HL-60/S4 treated with phorbol 12-myristate 13-acetate at 8.2 ng/mL for 4 days and 3 days (cell line): ENCODE results near the gene SPACA5B.
"Not testable (repeated sequence)": the region's sequence is repeated elsewhere in the genome, so short reads cannot be mapped to it uniquely, and the experiment has no call there.

ENCODE experiments used
- in situ Hi-C: fragments of 300-500 bp; cut with MboI; formaldehyde crosslinking; loops from 2 replicates; pipeline ENCODE4 v1.15.0; 2022; ENCODE audit warnings: low sequenced_read_pairs

The SPACA5B gene

DNA sequence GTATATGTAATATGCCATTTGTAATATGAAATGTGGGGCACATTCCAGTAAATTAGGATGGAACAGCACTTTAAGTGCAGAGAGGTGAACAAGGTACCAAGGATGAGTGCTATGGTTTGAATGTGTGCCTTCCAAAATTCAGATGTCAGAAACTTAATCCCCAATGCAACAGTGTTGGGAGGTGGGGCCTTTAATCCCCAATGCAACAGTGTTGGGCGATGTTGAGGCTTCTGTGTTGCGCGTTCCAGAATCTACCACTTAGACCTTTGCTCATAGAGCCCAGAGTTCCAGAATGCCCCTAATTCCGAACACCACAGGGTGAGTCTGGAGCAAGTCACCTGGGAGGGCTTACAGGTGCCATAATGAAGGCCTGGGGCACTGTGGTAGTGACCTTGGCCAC lies at the start of gene SPACA5B:
SPACA5B (plus strand) TSS at position 301 of the 400 bp plus-strand sequence; CDS start at position 363, 62 bp downstream.
- in situ Hi-C loops, result not testable (repeated sequence)

DNA sequence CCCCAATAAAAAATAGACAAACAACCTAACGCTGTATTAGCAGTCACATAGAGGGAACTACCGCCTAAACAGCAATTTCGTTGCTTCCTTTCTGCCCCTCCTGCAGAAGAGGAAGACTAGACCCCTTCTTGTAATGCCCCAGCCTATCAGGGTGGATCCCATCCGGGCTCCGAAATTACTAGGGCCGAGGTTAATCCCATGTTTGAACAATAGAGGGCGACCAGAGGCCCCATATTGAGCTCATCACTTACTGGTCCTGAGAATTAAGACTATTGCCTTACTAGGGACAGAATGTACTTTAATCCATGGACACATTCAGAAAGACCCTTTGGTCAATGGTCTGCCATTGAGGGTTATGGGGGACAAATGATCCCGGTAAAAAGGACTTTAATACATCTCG lies 47.2 kb upstream of the SPACA5B start:
- in situ Hi-C loops, result no loop called here

DNA sequence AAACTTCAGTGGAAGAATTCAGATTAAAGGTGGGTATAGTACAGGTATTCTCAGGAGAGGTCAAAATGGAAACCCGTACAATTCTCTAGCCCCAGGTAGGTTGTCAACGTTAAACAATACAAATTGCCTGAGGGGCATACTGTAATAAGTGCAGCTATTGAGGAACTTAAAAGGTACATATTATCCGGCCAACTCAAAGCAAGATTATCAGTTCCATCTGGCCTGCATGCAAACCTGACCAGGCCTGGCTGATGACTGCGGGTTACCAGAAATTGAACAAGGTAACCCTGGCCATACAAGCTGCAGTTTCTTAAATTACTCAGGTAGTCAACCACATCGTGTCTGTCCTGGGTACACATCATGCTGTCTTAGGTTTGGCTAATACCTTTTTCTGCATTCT lies 46.7 kb upstream of the SPACA5B start:
- in situ Hi-C loops, result no loop called here

DNA sequence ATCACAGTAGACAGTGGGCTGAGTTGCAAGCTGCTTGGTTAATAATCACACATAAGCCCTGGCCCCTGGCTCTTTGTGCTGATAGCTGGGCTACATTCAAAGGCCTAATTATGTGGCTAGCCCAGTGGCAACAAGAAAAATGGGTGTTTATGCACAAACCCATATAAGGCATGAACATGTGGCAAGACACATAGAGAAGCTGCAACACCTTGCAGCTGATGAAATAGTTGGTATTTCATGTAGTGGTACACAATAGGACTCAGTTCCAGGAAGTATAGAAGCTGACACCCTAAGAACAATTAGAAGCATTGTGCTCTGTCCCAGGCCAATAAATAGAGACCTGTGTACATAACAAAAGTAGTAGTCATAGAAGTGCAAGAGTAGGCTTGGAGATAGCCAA lies 44.3 kb upstream of the SPACA5B start:
- in situ Hi-C loops, result no loop called here

DNA sequence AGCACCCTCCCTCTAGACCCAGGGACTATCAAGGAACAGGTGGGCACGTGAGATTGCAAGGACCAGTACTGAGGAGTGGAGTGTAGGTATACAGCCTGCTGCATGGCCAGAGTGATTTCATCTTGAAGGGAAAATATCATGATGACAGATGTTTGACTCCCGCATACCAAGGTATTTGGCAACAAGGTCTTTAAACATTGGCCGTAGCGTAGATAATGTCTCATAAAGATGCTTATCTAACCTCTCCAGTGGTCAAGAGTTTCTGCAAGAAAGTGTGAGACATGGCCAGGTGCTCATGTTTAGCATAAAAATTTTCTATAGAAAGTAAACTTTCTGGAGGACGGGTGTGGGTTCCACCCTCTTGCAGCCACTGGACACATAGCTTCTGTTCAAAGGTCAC lies 40.3 kb upstream of the SPACA5B start:
- in situ Hi-C loops, result no loop called here

DNA sequence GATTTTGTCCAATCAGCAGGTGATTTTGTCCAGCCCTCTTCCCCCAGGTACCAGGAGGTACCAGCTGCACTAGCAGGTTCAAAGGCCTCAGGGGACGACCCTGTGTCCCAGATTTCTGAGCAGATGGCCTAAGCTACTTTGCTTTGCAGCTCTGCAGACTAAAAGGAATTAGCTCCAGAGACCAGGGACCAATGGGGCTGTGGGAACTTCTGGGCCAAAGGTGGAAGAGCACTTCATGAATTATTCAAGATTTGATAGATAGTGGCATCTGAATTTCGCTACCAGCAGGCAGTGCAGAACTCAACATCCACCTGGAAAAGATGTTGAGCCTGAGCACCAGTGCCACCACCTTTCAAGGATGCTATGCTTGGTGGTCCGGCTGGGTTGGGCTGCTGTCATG lies 37.9 kb upstream of the SPACA5B start:
- in situ Hi-C loops, result not testable (repeated sequence)

DNA sequence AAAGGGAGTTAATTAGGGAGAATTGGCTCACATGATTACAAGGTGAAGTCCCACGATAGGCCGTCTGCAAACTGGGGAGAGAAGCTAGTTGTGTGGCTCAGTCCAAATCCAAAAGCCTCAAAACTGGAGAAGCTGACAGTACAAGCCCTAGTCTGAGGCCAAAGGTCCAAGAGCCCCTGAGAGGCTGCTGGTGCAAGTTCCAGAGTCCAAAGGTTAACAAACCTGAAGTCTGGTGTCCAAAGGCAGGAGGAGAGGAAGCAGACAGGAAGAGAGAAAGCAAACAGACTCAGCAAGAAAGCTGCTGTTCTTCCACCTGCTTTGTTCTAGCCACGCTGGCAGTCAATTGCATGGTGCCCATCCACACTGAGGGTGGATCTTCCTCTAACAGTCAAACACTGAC lies 29.0 kb upstream of the SPACA5B start:
- in situ Hi-C loops, result no loop called here

DNA sequence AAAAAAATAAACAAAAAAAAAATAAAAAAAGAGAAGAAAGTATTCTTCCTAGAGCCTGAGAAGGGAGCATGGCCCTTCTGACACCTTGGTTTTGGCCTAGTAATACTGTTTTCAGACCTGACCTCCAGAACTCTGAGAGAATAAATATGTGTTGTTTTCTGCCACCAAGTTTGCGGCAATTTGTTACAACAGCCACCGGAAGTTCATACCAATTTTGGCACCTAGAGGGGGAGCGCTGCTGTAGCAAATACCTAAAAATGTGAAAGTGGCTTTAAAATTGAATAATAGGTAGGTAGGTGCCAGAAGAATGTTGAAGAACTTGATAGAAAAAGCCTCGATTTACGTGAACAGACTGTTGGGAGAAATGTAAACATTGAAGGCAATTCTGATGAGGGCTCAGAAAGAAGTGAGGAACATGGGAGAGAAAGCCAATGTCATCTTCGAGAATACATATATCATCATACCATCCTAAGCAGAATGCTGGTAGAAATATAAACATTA lies 27.5 kb upstream of the SPACA5B start:
- in situ Hi-C loops, result no loop called here

DNA sequence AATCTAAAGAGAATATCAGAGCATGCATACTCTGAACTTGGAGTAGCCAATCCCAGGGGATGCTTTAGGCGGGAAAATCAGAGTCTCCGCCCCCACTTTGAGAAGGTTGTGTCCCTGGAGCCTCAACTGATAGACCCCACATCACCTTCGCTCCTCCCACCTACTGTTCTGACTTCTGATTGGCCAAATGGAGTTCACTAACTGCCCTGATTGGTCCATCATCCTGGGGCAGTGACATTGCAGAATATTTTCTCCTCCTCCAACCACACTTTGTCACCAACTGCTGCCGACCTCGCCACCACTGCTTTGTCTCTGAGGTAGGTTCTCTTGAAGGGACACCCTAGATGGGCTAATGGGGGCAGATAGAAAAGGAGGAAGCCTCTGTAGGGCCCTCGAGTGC lies 22.7 kb upstream of the SPACA5B start:
- in situ Hi-C loops, result no loop called here

DNA sequence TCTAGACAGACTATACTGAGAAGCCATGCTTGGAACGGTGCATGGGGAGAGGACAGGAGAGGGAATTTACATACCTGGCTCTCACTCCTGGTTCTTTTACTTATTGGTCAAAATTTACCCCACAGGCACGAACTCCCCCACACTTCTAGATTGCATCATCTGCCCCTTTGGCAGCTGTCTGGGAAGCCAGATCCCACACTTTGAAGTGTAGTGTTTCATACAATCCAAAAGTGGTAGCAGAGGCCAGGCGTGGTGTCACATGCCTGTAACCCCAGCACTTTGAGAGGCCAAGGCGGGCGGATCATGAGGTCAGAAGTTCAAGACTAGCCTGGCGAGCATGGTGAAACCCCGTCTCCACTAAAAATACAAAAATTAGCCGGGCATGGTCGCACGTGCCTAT lies 5.1 kb upstream of the SPACA5B start:
- in situ Hi-C loops, result not testable (repeated sequence)

DNA sequence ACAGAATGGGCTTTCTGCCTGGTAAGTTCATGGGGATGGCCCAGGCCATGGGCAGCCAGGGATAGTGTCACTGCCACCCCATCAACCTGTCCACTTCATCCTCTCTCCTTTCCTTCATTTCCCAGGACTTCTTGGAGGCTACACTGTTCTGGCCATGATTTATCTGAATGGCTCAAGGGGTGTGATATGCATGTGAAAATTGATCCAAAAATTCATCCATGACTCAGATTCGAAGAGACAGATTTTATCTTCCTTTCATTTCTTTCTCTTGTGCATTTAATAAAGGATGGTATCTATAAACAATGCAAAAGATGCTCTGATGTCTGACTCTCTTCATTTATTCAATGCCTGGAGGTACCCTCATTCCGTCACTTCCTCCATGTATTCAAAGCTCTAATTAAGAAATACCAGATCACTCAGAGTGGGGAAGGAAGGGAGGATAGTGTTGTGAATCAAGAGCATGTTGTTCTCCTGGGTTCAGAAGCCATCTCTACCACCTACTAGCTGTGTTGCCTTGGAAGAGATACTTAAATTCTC lies 1.9 kb downstream of the SPACA5B start:
- in situ Hi-C loops, result not testable (repeated sequence)

DNA sequence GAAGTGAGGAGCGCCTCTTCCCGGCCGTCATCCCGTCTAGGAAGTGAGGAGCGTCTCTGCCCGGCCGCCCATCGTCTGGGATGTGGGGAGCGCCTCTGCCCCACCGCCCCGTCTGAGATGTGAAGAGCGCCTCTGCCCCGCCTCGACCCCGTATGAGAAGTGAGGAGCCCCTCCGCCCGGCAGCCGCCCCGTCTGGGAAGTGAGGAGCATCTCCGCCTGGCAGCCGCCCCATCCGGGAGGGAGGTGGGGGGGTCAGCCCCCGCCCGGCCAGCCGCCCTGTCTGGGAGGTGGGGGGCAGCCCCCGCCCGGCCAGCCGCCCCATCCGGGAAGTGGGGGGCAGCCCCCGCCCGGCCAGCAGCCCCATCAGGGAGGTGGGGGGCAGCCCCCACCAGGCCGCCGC lies 8.7 kb downstream of the SPACA5B start:
- in situ Hi-C loops, result not testable (repeated sequence)

DNA sequence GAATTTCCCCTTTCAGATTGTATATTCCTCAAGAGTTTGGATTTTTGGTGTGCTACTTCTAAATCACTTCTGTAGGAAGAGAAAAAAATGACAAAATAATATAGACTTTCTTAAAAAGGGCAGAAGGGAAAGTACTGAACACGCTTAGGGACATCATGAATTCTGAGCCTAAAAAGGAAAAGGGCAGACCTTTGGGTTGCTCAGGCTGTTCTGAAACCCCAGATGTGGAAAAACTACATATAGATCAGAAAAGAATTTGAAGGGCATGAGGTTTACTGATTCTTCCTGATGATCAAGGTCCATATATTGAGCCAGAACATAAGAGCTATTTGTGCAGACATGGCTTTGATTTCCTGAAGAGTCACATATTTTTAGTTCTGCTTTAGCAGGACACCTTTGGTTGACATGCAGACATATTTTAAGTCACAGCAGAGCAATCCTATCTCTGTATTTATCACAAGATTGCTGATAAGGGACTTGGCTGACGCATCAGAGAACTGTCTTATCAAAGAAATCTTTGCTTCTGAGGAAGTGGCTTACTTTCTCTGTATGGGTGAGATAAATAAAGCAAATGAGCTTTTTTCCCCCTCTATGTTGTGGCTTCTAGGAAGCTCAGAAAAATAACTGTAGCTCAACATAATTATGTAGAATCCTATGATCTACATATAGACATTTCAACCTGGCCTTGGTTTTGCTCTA lies 11.5 kb downstream of the SPACA5B start:
- in situ Hi-C loops, result not testable (repeated sequence)

DNA sequence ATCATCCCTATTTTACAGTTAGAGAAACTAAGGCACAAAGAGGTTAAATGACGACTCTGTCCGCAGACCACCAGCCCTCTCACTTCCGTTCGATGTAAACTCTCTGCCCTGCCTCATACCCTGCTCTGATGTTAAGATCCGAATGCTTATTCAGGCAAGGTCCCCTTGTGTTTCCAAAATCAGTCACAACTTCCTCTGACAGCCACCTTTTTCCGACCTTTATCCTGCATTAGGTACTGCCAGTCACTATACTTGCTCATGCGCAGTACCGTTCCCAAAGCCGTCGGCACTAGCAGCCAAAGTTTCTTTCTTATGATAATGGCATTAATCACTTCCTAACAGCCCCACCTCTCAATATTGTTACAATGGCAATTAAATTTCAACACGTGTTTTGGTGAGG lies 12.3 kb downstream of the SPACA5B start:
- in situ Hi-C loops, result not testable (repeated sequence)

DNA sequence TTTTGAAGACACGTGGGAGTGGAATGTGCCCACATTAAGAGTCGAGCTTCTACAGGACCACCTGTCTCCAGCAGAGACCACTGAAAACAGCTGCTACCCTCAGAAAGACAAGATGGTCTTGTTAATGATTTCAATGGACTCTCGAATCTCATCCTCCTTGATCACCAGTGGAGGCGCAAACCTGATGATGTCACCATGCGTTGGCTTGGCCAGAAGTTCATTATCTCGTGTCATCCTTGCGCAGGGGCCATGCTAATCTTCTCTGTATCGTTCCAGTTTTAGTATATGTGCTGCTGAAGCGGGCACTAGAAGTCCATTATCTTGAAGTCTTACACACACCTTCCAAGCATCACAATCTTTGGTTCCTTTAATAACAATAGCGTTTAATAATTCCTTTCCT lies 23.3 kb downstream of the SPACA5B start:
- in situ Hi-C loops, result no loop called here

DNA sequence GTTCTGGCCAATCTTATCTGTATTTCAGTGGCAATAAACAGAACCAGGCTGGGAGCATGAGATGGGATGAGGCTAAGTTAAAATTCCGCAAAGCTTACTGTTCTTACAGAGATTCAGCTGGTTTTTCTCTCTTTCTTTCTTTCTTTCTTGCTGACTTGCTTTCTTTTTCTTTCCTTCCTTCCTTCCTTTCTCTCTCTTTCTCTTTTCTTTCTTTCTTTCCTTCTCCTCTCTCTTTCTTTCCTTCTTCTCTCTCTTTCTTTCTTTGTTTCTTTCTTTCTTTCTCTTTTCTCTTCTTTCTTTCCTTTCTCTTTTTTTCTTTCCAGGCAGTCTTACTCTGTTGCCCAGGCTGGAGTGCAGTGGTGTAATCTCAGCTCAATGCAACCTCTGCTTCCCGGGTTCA lies 24.4 kb downstream of the SPACA5B start:
- in situ Hi-C loops, result no loop called here

DNA sequence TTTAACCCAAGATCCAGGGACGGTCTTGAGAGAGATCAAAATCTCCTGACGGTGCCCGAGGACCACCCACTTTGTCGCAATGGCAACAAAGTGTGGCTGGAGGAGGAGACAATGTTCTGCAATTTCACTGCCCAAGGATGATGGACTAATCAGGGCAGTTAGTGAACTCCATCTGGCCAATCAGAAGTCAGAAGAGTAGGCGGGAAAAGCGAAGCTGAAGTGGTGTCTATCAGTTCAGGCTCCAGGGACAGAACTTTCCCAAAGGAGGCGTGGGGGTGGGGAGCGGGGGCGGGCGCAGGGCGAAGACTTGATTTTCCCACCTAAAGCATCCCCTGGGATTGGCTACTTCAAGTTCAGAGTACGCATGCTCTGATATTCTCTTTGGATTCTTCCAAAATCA lies 25.6 kb downstream of the SPACA5B start:
- in situ Hi-C loops, result no loop called here

DNA sequence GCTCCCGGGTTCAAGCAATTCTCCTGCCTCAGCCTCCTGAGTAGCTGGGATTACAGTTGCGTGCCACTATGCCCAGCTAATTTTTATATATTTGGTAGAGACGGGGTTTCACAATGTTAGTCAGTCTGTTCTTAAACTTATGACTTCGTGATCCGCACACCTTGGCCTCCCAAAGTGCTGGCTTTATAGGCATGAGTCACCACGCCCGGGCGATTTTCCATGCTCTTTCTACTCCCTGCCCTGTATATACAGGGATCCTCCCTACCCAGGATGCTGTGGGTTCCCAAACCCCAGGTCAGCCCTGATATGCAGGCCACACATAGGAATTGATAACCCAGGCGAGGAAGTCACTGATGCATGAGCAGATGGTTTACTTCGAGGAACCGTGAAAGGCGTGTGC lies 34.8 kb downstream of the SPACA5B start:
- in situ Hi-C loops, result no loop called here

DNA sequence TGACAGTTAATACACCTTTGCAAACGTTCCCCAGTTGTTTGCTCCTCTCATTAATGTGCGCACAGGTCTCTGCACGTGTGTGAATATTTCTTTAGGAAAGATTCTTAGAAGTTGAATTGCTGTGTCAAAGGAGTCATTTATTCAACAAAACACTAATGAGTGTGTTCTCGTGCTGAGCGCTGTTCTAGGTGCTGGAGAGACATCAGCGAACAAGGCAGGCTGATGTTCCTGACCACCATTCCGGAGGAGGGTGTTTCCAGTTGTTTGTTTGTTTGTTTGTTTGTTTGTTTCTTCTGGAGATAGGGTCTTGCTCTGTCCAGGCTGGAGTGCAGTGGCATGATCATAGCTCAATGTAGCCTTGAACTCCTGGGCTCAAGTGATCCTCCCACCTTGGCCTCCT lies 35.9 kb downstream of the SPACA5B start:
- in situ Hi-C loops, result not testable (repeated sequence)

DNA sequence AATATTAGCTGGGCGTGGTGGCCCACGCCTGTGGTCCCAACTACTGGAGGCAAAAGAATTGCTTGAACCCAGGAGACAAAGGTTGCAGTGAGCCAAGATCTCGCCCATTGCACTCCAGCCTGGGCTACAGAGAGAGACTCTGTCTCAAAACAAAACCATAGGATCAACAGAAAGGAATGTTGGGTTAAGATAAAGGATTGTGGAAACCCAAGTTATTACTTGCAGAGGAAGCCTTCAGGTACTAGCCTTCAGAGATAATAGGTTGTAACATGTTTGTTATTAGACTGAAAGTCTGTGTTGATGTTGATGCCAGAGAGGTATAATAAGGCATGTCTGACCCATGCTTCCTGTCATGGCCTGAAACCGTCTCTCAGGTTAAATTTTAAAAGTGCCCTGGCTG lies 49.3 kb downstream of the SPACA5B start:
- in situ Hi-C loops, result no loop called here

DNA sequence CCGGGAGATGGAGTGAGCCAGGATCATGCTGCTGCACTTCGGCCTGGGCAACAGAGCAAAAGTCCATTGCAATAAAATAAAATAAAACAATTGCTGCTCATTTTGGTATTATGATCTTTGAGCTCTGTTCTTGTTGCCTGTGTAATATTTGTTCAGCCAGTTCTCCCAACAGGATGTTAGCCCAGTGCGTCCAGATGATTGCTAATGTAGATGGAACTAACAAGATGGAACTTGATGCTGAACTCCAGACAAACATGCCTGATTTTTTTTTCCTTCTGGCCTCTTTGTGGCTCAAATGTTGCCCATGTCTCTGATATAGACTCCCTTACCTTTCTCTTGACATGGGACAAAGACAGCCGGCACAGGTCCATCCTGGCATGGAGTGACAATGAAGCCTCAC lies 50.4 kb downstream of the SPACA5B start:
- in situ Hi-C loops, result no loop called here

DNA sequence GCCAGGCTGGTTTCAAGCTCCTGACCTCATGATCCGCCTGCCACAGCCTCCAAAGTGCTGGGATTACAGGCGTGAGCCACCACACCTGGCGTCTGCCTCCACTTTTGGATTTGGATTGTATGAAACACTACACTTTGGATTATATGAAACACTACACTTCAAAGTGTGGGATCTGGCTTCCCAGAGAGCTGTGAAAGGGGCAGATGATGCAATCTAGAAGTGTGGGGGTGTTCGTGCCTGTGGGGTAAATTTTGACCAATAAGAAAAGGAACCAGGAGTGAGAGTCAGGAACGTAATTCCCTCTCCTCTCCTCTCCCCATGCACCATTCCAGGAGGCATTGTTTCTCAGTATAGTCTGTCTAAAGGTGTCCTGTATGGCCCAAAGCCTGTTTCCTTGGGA lies 51.5 kb downstream of the SPACA5B start:
- in situ Hi-C loops, result not testable (repeated sequence)
